ENCODE data around the gene RET. TPM values are rescaled to one million over a fixed set of nuclear protein-coding genes. Genes with fewer than 3 reads are reported as not detected.

RET gene
- total RNA-seq, 1 experiment from 2014 or later, result 68.0 TPM

GRCh38 chr10:43038783-43039623, 37.9 kb upstream of the RET start:
- Histone ChIP-seq H3K27me3 (replicated peaks; ENCODE audit: insufficient read depth, low read depth, low read length, poor library complexity) (no peaks in the 10 kb centered on the region), H3K4me1 (ENCODE audit: insufficient read depth, low read length, poor library complexity, severe bottlenecking) (peaks cover 25% of the 10 kb centered on the region), H3K4me3 (ENCODE audit: low read depth, low read length, poor library complexity, severe bottlenecking) (no peak overlapping the region), H3K9me3 (ENCODE audit: low read depth, low read length, poor library complexity, severe bottlenecking) (peaks cover 7% of the 10 kb centered on the region), H3K36me3 (ENCODE audit: insufficient read depth, low read length, poor library complexity, severe bottlenecking) (no peaks in the 10 kb centered on the region), H3K27ac (ENCODE audit: low read depth, low read length, poor library complexity, severe bottlenecking) (no peak overlapping the region)
- no peak for DNase-seq (ENCODE audit: low spot score)
- CTCF ChIA-PET, result no interaction called here
- TF ChIP-seq CTCF (conservative IDR thresholded peaks at IDR 0.05; ENCODE audit: low read depth, low read length) (no peak), EZH2 (IDR thresholded peaks at IDR 0.05; ENCODE audit: borderline replicate concordance, low read depth, low read length, poor library complexity, severe bottlenecking) (no peak)
- intact Hi-C loops (cut with micrococcal nuclease; ENCODE audit: unreplicated experiment), result no loop called here
- POLR2A ChIA-PET (ENCODE audit: low non-redundant PET), result no interaction called here
- no TSS peak for BruUV-seq (replicated peaks)

GRCh38 chr10:43039624-43040481, 37.0 kb upstream of the RET start:
- no TSS peak for BruUV-seq (replicated peaks)
- Histone ChIP-seq H3K27me3 (replicated peaks; ENCODE audit: insufficient read depth, low read depth, low read length, poor library complexity) (no peaks in the 10 kb centered on the region), H3K36me3 (ENCODE audit: insufficient read depth, low read length, poor library complexity, severe bottlenecking) (no peaks in the 10 kb centered on the region), H3K4me1 (ENCODE audit: insufficient read depth, low read length, poor library complexity, severe bottlenecking) (peaks cover 33% of the 10 kb centered on the region), H3K4me3 (ENCODE audit: low read depth, low read length, poor library complexity, severe bottlenecking) (no peak overlapping the region), H3K9me3 (ENCODE audit: low read depth, low read length, poor library complexity, severe bottlenecking) (no peaks in the 10 kb centered on the region), H3K27ac (ENCODE audit: low read depth, low read length, poor library complexity, severe bottlenecking) (no peak overlapping the region)
- intact Hi-C loops (cut with micrococcal nuclease; ENCODE audit: unreplicated experiment), result no loop called here
- CTCF ChIA-PET, result no interaction called here
- POLR2A ChIA-PET (ENCODE audit: low non-redundant PET), result no interaction called here
- DNase-seq (ENCODE audit: low spot score), result peak; percentile 22
- TF ChIP-seq CTCF (conservative IDR thresholded peaks at IDR 0.05; ENCODE audit: low read depth, low read length) (no peak), EZH2 (IDR thresholded peaks at IDR 0.05; ENCODE audit: borderline replicate concordance, low read depth, low read length, poor library complexity, severe bottlenecking) (no peak)

GRCh38 chr10:43040482-43041256, 36.2 kb upstream of the RET start:
- intact Hi-C loops (cut with micrococcal nuclease; ENCODE audit: unreplicated experiment), result no loop called here
- POLR2A ChIA-PET (ENCODE audit: low non-redundant PET), result no interaction called here
- Histone ChIP-seq H3K27ac (ENCODE audit: low read depth, low read length, poor library complexity, severe bottlenecking) (no peak overlapping the region), H3K4me1 (ENCODE audit: insufficient read depth, low read length, poor library complexity, severe bottlenecking) (peaks cover 41% of the 10 kb centered on the region), H3K27me3 (replicated peaks; ENCODE audit: insufficient read depth, low read depth, low read length, poor library complexity) (no peaks in the 10 kb centered on the region), H3K36me3 (ENCODE audit: insufficient read depth, low read length, poor library complexity, severe bottlenecking) (no peaks in the 10 kb centered on the region), H3K9me3 (ENCODE audit: low read depth, low read length, poor library complexity, severe bottlenecking) (no peaks in the 10 kb centered on the region), H3K4me3 (ENCODE audit: low read depth, low read length, poor library complexity, severe bottlenecking) (no peak overlapping the region)
- CTCF ChIA-PET, result no interaction called here
- no TSS peak for BruUV-seq (replicated peaks)
- TF ChIP-seq CTCF (conservative IDR thresholded peaks at IDR 0.05; ENCODE audit: low read depth, low read length) (no peak), EZH2 (IDR thresholded peaks at IDR 0.05; ENCODE audit: borderline replicate concordance, low read depth, low read length, poor library complexity, severe bottlenecking) (no peak)
- DNase-seq (ENCODE audit: low spot score), result no peak
